H1 (cell line): ENCODE measurements around the gene FOXF2. TPM values are rescaled to one million over a fixed set of nuclear protein-coding genes. Genes with fewer than 3 reads are reported as not detected.

ENCODE experiments used
- CTCF ChIA-PET: fragments of 300-600 bp; sonication (Branson Sonifier 250); formaldehyde crosslinking; loops from one replicate; lab custom pipeline; 2021; ENCODE audit not compliant: partially characterized antibody; lab: Charles Lee
- POLR2A ChIA-PET: fragments of 300-600 bp; sonication (Branson Sonifier 250); formaldehyde crosslinking; loops from one replicate; lab custom pipeline; 2021; ENCODE audit warnings: inconsistent platforms; ENCODE audit not compliant: partially characterized antibody; lab: Charles Lee
- DNase-seq, 2 experiments: peaks; one replicate each; pipeline versions ENCODE4 v3.0.0 to v3.0.0-alpha.2; 2010 to 2022; ENCODE audit warnings: low spot score in 2 of 2, low read depth in 1 of 2, mixed read lengths in 1 of 2
- FAIRE-seq: peaks from 2 replicates; lab custom pipeline; 2011; peaks lifted over from hg19 to GRCh38; lab: Jason Lieb, UNC
- H2AFZ ChIP-seq: 2 replicates; pipeline ENCODE4 v1.8.1; 2012; ENCODE audit warnings: low read length, inconsistent platforms
- H2AK5ac ChIP-seq: 2 replicates; pipeline ENCODE4 v1.6.1; 2013; ENCODE audit warnings: low read depth, low read length
- H2BK120ac ChIP-seq: replicated peaks from 2 replicates; pipeline ENCODE3; 2013; ENCODE audit warnings: low read depth, low read length, inconsistent platforms
- H2BK12ac ChIP-seq: 2 replicates; pipeline ENCODE4 v1.6.1; 2013; ENCODE audit warnings: low read depth, low read length
- H2BK15ac ChIP-seq: 2 replicates; pipeline ENCODE4 v1.6.1; 2013; ENCODE audit warnings: low read length
- H2BK20ac ChIP-seq: 2 replicates; pipeline ENCODE4 v1.6.1; 2013; ENCODE audit warnings: low read length
- H2BK5ac ChIP-seq: 2 replicates; pipeline ENCODE4 v1.6.1; 2013; ENCODE audit warnings: low read depth, low read length
- H3K14ac ChIP-seq: 2 replicates; pipeline ENCODE4 v1.6.1; 2013; ENCODE audit warnings: inconsistent platforms; ENCODE audit not compliant: insufficient read length
- H3K18ac ChIP-seq: 2 replicates; pipeline ENCODE4 v1.6.1; 2013; ENCODE audit warnings: low read length; ENCODE audit errors: extremely low read depth
- H3K23ac ChIP-seq: 2 replicates; pipeline ENCODE4 v1.6.1; 2013; ENCODE audit warnings: inconsistent platforms; ENCODE audit not compliant: insufficient read length
- H3K23me2 ChIP-seq: 2 replicates; pipeline ENCODE4 v1.6.1; 2013; ENCODE audit warnings: low read depth, low read length
- H3K27ac ChIP-seq: 2 replicates; pipeline ENCODE4 v1.6.1; 2011; ENCODE audit warnings: low read depth, low read length, inconsistent platforms
- H3K27me3 ChIP-seq, 4 experiments: replicated peaks in 1 of 4; 1 replicate in 1 of 4; 2 replicates in 3 of 4; pipeline versions ENCODE4 v1.6.1 to v1.8.1; 2011 to 2013; ENCODE audit warnings: low read length in 3 of 4, mild to moderate bottlenecking in 3 of 4, inconsistent platforms in 2 of 4, mixed read lengths in 2 of 4, moderate library complexity in 1 of 4; ENCODE audit not compliant: control insufficient read depth in 3 of 4, insufficient read depth in 3 of 4; ENCODE audit errors: extremely low read depth in 1 of 4
- H3K36me3 ChIP-seq, 4 experiments: 2 replicates each; pipeline versions ENCODE4 v1.6.1 to v1.8.1; 2011 to 2013; ENCODE audit warnings: mild to moderate bottlenecking in 4 of 4, low read length in 3 of 4, moderate library complexity in 2 of 4, control low read depth in 1 of 4, inconsistent platforms in 1 of 4; ENCODE audit not compliant: insufficient read depth in 4 of 4, control insufficient read depth in 2 of 4
- H3K4ac ChIP-seq: replicated peaks from 2 replicates; pipeline ENCODE3; 2013; ENCODE audit warnings: low read length, low read depth, mixed read lengths, inconsistent platforms; ENCODE audit not compliant: insufficient read length
- H3K4me1 ChIP-seq, 4 experiments: replicated peaks in 1 of 4; 1 replicate in 1 of 4; 2 replicates in 3 of 4; pipeline versions ENCODE4 v1.6.1 to v1.8.1; 2011 to 2013; ENCODE audit warnings: low read length in 3 of 4, inconsistent platforms in 2 of 4, mixed read lengths in 1 of 4; ENCODE audit not compliant: insufficient read depth in 4 of 4, control insufficient read depth in 3 of 4
- H3K4me2 ChIP-seq, 2 experiments: 2 replicates each; pipeline versions ENCODE4 v1.6.1 to v1.8.1; 2011 to 2013; ENCODE audit warnings: low read depth in 2 of 2, low read length in 2 of 2, control low read depth in 1 of 2, inconsistent platforms in 1 of 2, mild to moderate bottlenecking in 1 of 2; ENCODE audit not compliant: insufficient read depth in 1 of 2
- H3K4me3 ChIP-seq, 4 experiments: fragments of 200-600, 300-600 bp in 1 of 4; sonication (generic), shearing (Covaris generic), sonication (Bioruptor Twin) in 1 of 4; 2 replicates each; pipeline versions ENCODE4 v1.5.1 to v1.8.1; 2011 to 2016; ENCODE audit warnings: low read length in 4 of 4, low read depth in 3 of 4, control low read depth in 2 of 4, inconsistent platforms in 2 of 4, mild to moderate bottlenecking in 2 of 4, mixed read lengths in 1 of 4, moderate library complexity in 1 of 4; ENCODE audit not compliant: insufficient read depth in 2 of 4; ENCODE audit errors: extremely low read depth in 1 of 4
- H3K56ac ChIP-seq: replicated peaks from 2 replicates; pipeline ENCODE3; 2013; ENCODE audit warnings: low read depth, mild to moderate bottlenecking, mixed read lengths, low read length, inconsistent platforms; ENCODE audit not compliant: insufficient read length
- H3K79me1 ChIP-seq: 2 replicates; pipeline ENCODE4 v1.6.1; 2013; ENCODE audit warnings: low read depth, low read length, control low read depth
- H3K79me2 ChIP-seq, 2 experiments: 2 replicates each; pipeline versions ENCODE4 v1.6.1 to v1.8.1; 2012 to 2013; ENCODE audit warnings: low read length in 2 of 2, mild to moderate bottlenecking in 2 of 2, inconsistent platforms in 1 of 2; ENCODE audit not compliant: insufficient read depth in 2 of 2, control insufficient read depth in 1 of 2
- H3K9ac ChIP-seq, 4 experiments: replicated peaks in 1 of 4; 1 replicate in 1 of 4; 2 replicates in 3 of 4; pipeline versions ENCODE4 v1.6.1 to v1.8.1; 2011 to 2013; ENCODE audit warnings: low read depth in 3 of 4, low read length in 3 of 4, control low read depth in 2 of 4, mild to moderate bottlenecking in 2 of 4, moderate library complexity in 2 of 4, inconsistent platforms in 1 of 4; ENCODE audit errors: extremely low read depth in 1 of 4
- H3K9me3 ChIP-seq, 2 experiments: 2 replicates each; pipeline versions ENCODE4 v1.6.1 to v1.8.1; 2012 to 2013; ENCODE audit warnings: mild to moderate bottlenecking in 2 of 2, moderate library complexity in 2 of 2, control low read depth in 1 of 2, inconsistent platforms in 1 of 2, low read depth in 1 of 2, low read length in 1 of 2, mixed read lengths in 1 of 2; ENCODE audit not compliant: insufficient read depth in 2 of 2
- H4K20me1 ChIP-seq, 2 experiments: replicated peaks in 1 of 2; 2 replicates each; pipeline versions ENCODE3 to v1.8.1; 2011 to 2013; ENCODE audit warnings: inconsistent platforms in 2 of 2, low read length in 2 of 2, mild to moderate bottlenecking in 1 of 2; ENCODE audit not compliant: insufficient read depth in 2 of 2, control insufficient read depth in 1 of 2
- H4K5ac ChIP-seq: 2 replicates; pipeline ENCODE4 v1.6.1; 2013; ENCODE audit warnings: low read length, low read depth, mixed read lengths, inconsistent platforms; ENCODE audit not compliant: insufficient read length
- H4K8ac ChIP-seq: 2 replicates; pipeline ENCODE4 v1.8.0; 2013; ENCODE audit warnings: mild to moderate bottlenecking, moderate library complexity, low read length, inconsistent platforms; ENCODE audit not compliant: insufficient read depth; ENCODE audit errors: extremely low read depth
- H4K91ac ChIP-seq: replicated peaks from 2 replicates; pipeline ENCODE3; 2013; ENCODE audit warnings: low read length, mixed read lengths, inconsistent platforms; ENCODE audit not compliant: insufficient read length
- ASH2L ChIP-seq: fragments of 200-600, 300-600 bp; sonication (generic); IDR thresholded peaks from one replicate; pipeline ENCODE4 v1.7.1; 2017; ENCODE audit warnings: low read length
- CHD2 ChIP-seq: IDR thresholded peaks from 2 replicates; pipeline ENCODE4 v1.6.1; 2012; ENCODE audit warnings: low read length, improper control_type of control experiment
- EGR1 ChIP-seq: IDR thresholded peaks from 2 replicates; pipeline ENCODE4 v1.6.1; 2011; ENCODE audit warnings: low read depth, low read length, borderline replicate concordance
- EZH2 ChIP-seq: fragments of 200-600 bp; sonication (generic); IDR thresholded peaks from 2 replicates; pipeline ENCODE4 v1.7.1; 2012; ENCODE audit warnings: low read depth, mild to moderate bottlenecking, moderate library complexity, low read length, inconsistent platforms; ENCODE audit not compliant: severe bottlenecking
- HDAC2 ChIP-seq, 2 experiments: fragments of 300-600 bp in 1 of 2; sonication (generic) in 1 of 2; IDR thresholded peaks; 2 replicates each; pipeline ENCODE4 v1.6.1; 2011 to 2012; ENCODE audit warnings: low read depth in 2 of 2, low read length in 2 of 2, mild to moderate bottlenecking in 2 of 2, moderate library complexity in 2 of 2, borderline replicate concordance in 1 of 2, inconsistent platforms in 1 of 2
- SP4 ChIP-seq: IDR thresholded peaks from 2 replicates; pipeline ENCODE4 v1.6.1; 2012; ENCODE audit warnings: low read length, inconsistent platforms
- TCF12 ChIP-seq: IDR thresholded peaks from 2 replicates; pipeline ENCODE4 v1.6.1; 2011; ENCODE audit warnings: low read depth, mild to moderate bottlenecking, low read length
- ZNF274 ChIP-seq: IDR thresholded peaks from 2 replicates; pipeline ENCODE4 v1.7.0; 2012; ENCODE audit warnings: low read length, borderline replicate concordance; ENCODE audit errors: extremely low read depth
- WGBS, 2 experiments: shearing (Covaris generic) in 1 of 2; methylation state at CpG; one replicate each; pipeline versions ENCODE4 v1.1.6 to v1.1.7; 2013 to 2015; ENCODE audit warnings: low lambda C conversion rate in 2 of 2, mixed read lengths in 2 of 2, inconsistent platforms in 1 of 2, low coverage in 1 of 2, missing lambda C conversion rate in 1 of 2; ENCODE audit not compliant: insufficient replicate concordance in 2 of 2, insufficient coverage in 1 of 2, insufficient read length in 1 of 2; ENCODE audit errors: extremely low coverage in 1 of 2, missing lambda C conversion rate in 1 of 2; 5-methylcytosine and 5-hydroxymethylcytosine counted together
- polyA plus RNA-seq, 7 experiments: library from polyadenylated mRNA; depleted of rRNA in 3 of 7; stranded (reverse) in 5 of 7; unstranded in 2 of 7; fragments of >200 nt in 5 of 7; fragments of 200-250 nt in 2 of 7; gene quantifications; 1 replicate in 5 of 7; 2 replicates in 1 of 7; 4 replicates in 1 of 7; pipeline versions ENCODE4 v1.2.1 to v1.2.3, GENCODE V29; 2011 to 2013; ENCODE audit warnings: missing spikeins in 2 of 7, mixed read lengths in 2 of 7
- total RNA-seq: library from RNA; stranded (reverse); fragmentation: NEBNext Ultra II Directional; extraction: Animal tissue kit (Norgen Biotek cat#: 25700); gene quantifications from 2 replicates; pipeline ENCODE4 v1.2.1, GENCODE V29; 2021
- TF ChIP-seq, protein P1 (sequence below), 3 experiments: IDR thresholded peaks; 1 replicate in 2 of 3; 2 replicates in 1 of 3; pipeline versions ENCODE4 v1.5.1 to v1.6.1; 2011; ENCODE audit warnings: low read length in 3 of 3, mild to moderate bottlenecking in 3 of 3, inconsistent platforms in 2 of 3, low read depth in 1 of 3, moderate library complexity in 1 of 3; ENCODE audit not compliant: insufficient read depth in 1 of 3; ENCODE audit errors: control extremely low read depth in 1 of 3

Gene FOXF2
- total and polyA plus RNA-seq, 2 of the 8 experiments (the other 6 are each of a cell fraction or from before 2014, with no cell fraction given) = 0.05 TPM; not detected in 1

DNA sequence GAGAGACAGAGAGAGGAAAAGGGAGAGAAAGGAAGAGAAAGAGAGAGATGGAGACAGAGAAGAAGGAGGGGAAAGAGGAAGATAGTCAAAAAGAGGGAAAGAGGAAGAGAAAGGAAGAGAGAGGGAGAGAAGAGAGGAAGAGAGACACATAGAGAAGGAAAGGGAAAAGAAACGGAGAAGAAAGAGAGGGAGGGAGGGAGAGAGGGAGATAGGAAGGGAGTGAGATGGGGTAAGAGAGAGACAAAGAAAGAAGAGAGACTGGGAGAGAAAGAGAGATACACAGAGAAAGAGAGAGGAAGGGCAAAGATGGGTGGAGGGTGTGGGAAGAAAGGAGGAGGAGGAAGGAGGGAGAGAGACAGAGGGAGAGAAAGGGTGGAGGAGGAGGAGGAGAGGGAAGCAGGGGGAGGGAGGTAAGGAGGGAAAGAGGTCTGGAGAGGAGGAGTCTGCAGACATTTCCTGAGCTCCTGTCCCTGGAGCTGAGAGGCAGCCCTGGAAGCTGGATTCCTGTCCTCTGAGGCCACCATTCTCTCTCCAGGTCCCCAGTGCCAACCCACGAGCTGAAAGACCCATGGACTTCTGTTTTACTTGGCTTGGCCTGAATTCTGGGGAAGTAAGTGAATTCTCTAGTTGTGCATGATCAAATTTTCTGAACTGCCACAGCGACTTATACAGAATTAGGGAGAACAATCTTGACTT, 9.9 kb downstream of the FOXF2 start:
- Histone ChIP-seq H3K56ac (no peak overlapping the region), H3K4me1 (no peaks in the 10 kb centered on the region; a peak in 2 of 7 replicates), H3K9ac (no peak overlapping the region), H3K27ac (no peak overlapping the region), H3K9me3 (no peaks in the 10 kb centered on the region), H3K4me2 (no peak overlapping the region), H2BK120ac (no peak overlapping the region), H2BK15ac (no peak overlapping the region), H3K4ac (no peak overlapping the region), H2BK20ac (no peak overlapping the region), H3K79me1 (no peaks in the 10 kb centered on the region), H4K8ac (no peak overlapping the region), H3K23ac (no peak overlapping the region), H3K23me2 (peaks cover 13% of the 10 kb centered on the region; the same call in 1 of the 2 replicates), H3K36me3 (no peaks in the 10 kb centered on the region), H4K5ac (no peak overlapping the region), H2AFZ (no peak overlapping the region), H3K4me3 (no peak overlapping the region), H3K18ac (no peak overlapping the region), H3K79me2 (no peaks in the 10 kb centered on the region), H3K27me3 (peaks cover 39 to 60% (median 50%) of the 10 kb centered on the region in 4 experiments), H2BK5ac (no peak overlapping the region), H3K14ac (no peak overlapping the region), H4K91ac (no peak overlapping the region), H2AK5ac (no peak overlapping the region), H4K20me1 (peaks cover 6 to 18% of the 10 kb centered on the region in 2 experiments), H2BK12ac (no peak overlapping the region)
- TF ChIP-seq, protein P1, sequence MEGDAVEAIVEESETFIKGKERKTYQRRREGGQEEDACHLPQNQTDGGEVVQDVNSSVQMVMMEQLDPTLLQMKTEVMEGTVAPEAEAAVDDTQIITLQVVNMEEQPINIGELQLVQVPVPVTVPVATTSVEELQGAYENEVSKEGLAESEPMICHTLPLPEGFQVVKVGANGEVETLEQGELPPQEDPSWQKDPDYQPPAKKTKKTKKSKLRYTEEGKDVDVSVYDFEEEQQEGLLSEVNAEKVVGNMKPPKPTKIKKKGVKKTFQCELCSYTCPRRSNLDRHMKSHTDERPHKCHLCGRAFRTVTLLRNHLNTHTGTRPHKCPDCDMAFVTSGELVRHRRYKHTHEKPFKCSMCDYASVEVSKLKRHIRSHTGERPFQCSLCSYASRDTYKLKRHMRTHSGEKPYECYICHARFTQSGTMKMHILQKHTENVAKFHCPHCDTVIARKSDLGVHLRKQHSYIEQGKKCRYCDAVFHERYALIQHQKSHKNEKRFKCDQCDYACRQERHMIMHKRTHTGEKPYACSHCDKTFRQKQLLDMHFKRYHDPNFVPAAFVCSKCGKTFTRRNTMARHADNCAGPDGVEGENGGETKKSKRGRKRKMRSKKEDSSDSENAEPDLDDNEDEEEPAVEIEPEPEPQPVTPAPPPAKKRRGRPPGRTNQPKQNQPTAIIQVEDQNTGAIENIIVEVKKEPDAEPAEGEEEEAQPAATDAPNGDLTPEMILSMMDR (IDR thresholded peaks at IDR 0.05; ENCODE audit: control extremely low read depth in 1 of 3, insufficient read depth in 1 of 3, low read depth in 1 of 3, low read length in 3 of 3) = no peak
- TF ChIP-seq EGR1 (no peak), HDAC2 (IDR thresholded peaks at IDR 0.05; ENCODE audit: borderline replicate concordance in 1 of 2, low read depth in 2 of 2, low read length in 2 of 2) (no peak), CHD2 (no peak), EZH2 (no peak), SP4 (no peak), ASH2L (no peak), TCF12 (no peak), ZNF274 (no peak)
- 58% methylated on average over 3 of the region's 3 CpGs; no CpG with 5 or more reads in 1 of the 2 experiments for WGBS, 2 experiments
- CTCF ChIA-PET = interaction anchor here (1.2 to 1.8 kb wide), 3 partner anchors 13 to 39 kb away, joined by 3 to 6 read pairs (median 5); no protein-coding TSS in a partner anchor
- POLR2A ChIA-PET = interaction anchor here (1.6 kb wide), 1 partner anchor 37 kb away, joined by 6 read pairs; no protein-coding TSS in a partner anchor
- DNase-seq (no peak), FAIRE-seq (no peak)
